Measurements from ENCODE around the gene RAB5IF.

The RAB5IF gene

DNA sequence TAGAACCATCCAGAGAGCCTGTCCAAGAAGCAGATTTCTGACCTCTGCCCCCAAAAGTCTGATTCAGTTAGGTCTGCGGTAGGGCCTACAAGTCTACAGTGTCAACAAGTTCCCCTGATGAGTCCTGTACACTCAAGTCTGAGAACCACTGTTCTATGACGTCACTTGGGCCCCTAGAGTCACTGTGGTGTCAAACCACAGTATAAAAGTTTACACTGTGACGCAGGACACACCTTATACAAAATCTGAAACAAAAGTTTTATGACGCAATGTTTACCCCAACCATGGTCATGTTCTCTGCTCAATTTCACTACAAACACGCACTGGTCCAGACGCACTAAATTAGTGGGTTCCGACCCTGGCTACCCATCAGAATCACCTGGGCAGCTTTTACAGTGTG is 22.5 kb downstream of the RAB5IF start:
- Histone ChIP-seq H3K27me3 (ENCODE audit: low read length) (no peaks in the 10 kb centered on the region), H3K27ac (ENCODE audit: low read depth, low read length) (no peak overlapping the region), H3K9me3 (ENCODE audit: insufficient read depth, low read length) (no peaks in the 10 kb centered on the region), H3K9me2 (replicated peaks; ENCODE audit: insufficient read depth, low read length) (no peaks in the 10 kb centered on the region), H3K79me2 (ENCODE audit: insufficient read depth, low read length) (no peaks in the 10 kb centered on the region), H3K4me2 (ENCODE audit: low read depth, low read length, poor library complexity, severe bottlenecking) (no peak overlapping the region), H3K9ac (ENCODE audit: low read length) (no peak overlapping the region), H2AFZ (ENCODE audit: low read depth, low read length, severe bottlenecking) (no peak overlapping the region), H3K36me3 (ENCODE audit: low read length) (no peaks in the 10 kb centered on the region), H3K4me3 (ENCODE audit: insufficient read depth, low read length, poor library complexity, severe bottlenecking) (no peak overlapping the region), H4K20me1 (ENCODE audit: low read depth, low read length) (no peaks in the 10 kb centered on the region), H3F3A (ENCODE audit: insufficient read depth) (no peaks in the 10 kb centered on the region)
- TF ChIP-seq, protein P1, sequence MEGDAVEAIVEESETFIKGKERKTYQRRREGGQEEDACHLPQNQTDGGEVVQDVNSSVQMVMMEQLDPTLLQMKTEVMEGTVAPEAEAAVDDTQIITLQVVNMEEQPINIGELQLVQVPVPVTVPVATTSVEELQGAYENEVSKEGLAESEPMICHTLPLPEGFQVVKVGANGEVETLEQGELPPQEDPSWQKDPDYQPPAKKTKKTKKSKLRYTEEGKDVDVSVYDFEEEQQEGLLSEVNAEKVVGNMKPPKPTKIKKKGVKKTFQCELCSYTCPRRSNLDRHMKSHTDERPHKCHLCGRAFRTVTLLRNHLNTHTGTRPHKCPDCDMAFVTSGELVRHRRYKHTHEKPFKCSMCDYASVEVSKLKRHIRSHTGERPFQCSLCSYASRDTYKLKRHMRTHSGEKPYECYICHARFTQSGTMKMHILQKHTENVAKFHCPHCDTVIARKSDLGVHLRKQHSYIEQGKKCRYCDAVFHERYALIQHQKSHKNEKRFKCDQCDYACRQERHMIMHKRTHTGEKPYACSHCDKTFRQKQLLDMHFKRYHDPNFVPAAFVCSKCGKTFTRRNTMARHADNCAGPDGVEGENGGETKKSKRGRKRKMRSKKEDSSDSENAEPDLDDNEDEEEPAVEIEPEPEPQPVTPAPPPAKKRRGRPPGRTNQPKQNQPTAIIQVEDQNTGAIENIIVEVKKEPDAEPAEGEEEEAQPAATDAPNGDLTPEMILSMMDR (IDR thresholded peaks at IDR 0.05; ENCODE audit: insufficient read depth, low read length, poor library complexity, severe bottlenecking): no peak
- TF ChIP-seq EZH2phosphoT487 (conservative IDR thresholded peaks at IDR 0.05; ENCODE audit: low read length): no peak

DNA sequence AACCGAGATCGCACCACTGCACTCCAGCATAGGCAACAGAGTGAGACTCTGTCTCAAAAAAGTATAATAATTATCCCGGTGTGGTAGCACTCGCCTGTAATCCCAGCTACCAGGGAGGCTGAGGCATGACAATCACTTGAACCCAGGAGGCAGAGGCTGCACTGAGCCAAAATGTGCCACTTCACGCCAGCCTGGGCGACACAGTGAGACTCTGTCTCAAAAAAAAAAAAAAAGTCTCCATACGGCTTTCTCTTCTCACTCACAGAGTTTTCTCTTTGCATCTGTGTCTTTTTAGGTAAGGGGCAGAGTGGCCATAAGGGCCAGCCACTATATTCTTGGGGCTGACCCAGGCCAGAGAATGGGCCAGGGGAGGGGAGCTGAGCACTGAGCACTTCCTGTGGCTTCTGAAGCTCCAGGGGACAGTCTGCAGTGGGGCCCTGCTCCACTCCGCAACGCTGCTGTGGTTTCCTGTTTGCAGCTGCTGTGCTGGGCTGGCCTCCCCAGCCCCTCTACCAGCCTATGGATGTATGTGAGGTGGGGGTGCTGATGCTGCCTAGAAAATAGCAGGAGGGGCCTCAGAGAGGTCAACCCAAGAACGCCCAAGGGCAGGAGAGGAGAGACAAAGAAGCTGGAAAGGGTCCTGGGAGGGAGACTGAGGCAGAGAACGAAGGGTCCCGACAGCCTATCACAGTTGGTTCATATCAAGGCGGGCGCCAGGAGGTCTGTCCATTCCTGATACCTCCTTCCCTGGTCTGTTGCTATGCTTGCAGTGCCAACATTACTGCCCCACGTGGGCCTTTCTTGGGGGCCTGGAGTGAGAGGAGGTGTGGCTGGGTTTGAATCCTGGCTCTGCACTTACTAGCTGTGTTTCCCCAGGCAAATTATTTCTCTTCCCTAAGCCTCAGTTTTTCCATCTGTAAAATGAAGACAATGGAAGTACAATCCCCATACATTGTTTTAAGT is 24.4 kb downstream of the RAB5IF start:
- Histone ChIP-seq H3K9me3 (ENCODE audit: insufficient read depth, low read length) (no peaks in the 10 kb centered on the region), H3K9ac (ENCODE audit: low read length) (peak overlapping the region; percentile 6; the same call in 1 of the 2 replicates), H3K27me3 (ENCODE audit: low read length) (no peaks in the 10 kb centered on the region), H3K4me2 (ENCODE audit: low read depth, low read length, poor library complexity, severe bottlenecking) (peak overlapping the region; percentile 33), H3K79me2 (ENCODE audit: insufficient read depth, low read length) (no peaks in the 10 kb centered on the region), H3F3A (ENCODE audit: insufficient read depth) (no peaks in the 10 kb centered on the region), H3K4me3 (ENCODE audit: insufficient read depth, low read length, poor library complexity, severe bottlenecking) (no peak overlapping the region), H2AFZ (ENCODE audit: low read depth, low read length, severe bottlenecking) (peak overlapping the region; percentile 59), H4K20me1 (ENCODE audit: low read depth, low read length) (no peaks in the 10 kb centered on the region), H3K9me2 (replicated peaks; ENCODE audit: insufficient read depth, low read length) (no peaks in the 10 kb centered on the region), H3K27ac (ENCODE audit: low read depth, low read length) (no peak overlapping the region), H3K36me3 (ENCODE audit: low read length) (no peaks in the 10 kb centered on the region)
- TF ChIP-seq EZH2phosphoT487 (conservative IDR thresholded peaks at IDR 0.05; ENCODE audit: low read length): no peak
- TF ChIP-seq, protein P1 (IDR thresholded peaks at IDR 0.05; ENCODE audit: insufficient read depth, low read length, poor library complexity, severe bottlenecking): no peak

DNA sequence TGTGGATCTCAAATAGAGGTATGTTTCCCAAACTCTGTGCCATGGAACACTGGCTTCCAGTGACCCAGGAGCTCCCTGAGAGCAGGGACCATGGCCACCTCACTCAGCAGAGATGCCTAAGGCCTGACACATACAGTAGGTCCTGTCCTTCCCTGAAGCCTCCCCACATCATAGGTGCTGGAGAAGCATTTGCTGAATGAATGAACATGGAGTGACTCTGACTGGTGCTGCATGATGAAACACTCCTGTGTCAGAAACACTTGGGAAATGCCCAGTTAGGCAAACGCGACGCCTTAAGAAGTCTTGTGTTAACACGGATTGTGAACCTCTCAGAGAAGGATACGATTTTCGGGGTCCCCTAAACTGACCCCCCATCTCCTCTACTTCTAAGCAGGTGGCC is 26.1 kb downstream of the RAB5IF start:
- H3K4me2 ChIP-seq (ENCODE audit: low read depth, low read length, poor library complexity, severe bottlenecking): no peak overlapping the region

More for the DNA sequence above, 26.1 kb downstream of the RAB5IF start:
- no peaks in the 10 kb centered on the region for H3K9me3 ChIP-seq (ENCODE audit: insufficient read depth, low read length)
- no peaks in the 10 kb centered on the region for H3K79me2 ChIP-seq (ENCODE audit: insufficient read depth, low read length)
- no peak for TF ChIP-seq EZH2phosphoT487 (conservative IDR thresholded peaks at IDR 0.05; ENCODE audit: low read length)
- TF ChIP-seq, protein P1 (IDR thresholded peaks at IDR 0.05; ENCODE audit: insufficient read depth, low read length, poor library complexity, severe bottlenecking): no peak
- no peaks in the 10 kb centered on the region for H4K20me1 ChIP-seq (ENCODE audit: low read depth, low read length)
- H3K4me3 ChIP-seq (ENCODE audit: insufficient read depth, low read length, poor library complexity, severe bottlenecking): no peak overlapping the region
- H3K27me3 ChIP-seq (ENCODE audit: low read length): no peaks in the 10 kb centered on the region
- no peak overlapping the region for H2AFZ ChIP-seq (ENCODE audit: low read depth, low read length, severe bottlenecking)
- H3F3A ChIP-seq (ENCODE audit: insufficient read depth): no peaks in the 10 kb centered on the region
- no peaks in the 10 kb centered on the region for H3K36me3 ChIP-seq (ENCODE audit: low read length)
- no peak overlapping the region for H3K9ac ChIP-seq (ENCODE audit: low read length)
- no peaks in the 10 kb centered on the region for H3K9me2 ChIP-seq (replicated peaks; ENCODE audit: insufficient read depth, low read length)
- H3K27ac ChIP-seq (ENCODE audit: low read depth, low read length): no peak overlapping the region
